Hepatocyte (in vitro differentiated cells): Measurements from ENCODE around the gene WSCD2. TPM values are rescaled to one million over a fixed set of nuclear protein-coding genes. Genes with fewer than 3 reads are reported as not detected.

ENCODE experiments used
- DNase-seq: peaks from one replicate; pipeline ENCODE4 v3.0.0-alpha.2; 2016; ENCODE audit warnings: low spot score
- H2AFZ ChIP-seq: fragments of 200-600 bp; sonication (generic); 2 replicates; pipeline ENCODE4 v1.6.0; 2016; ENCODE audit warnings: antibody characterized with exemption, mild to moderate bottlenecking
- H3K27ac ChIP-seq: fragments of 200-600 bp; sonication (generic); 2 replicates; pipeline ENCODE4 v1.5.1; 2016; ENCODE audit warnings: mild to moderate bottlenecking
- H3K27me3 ChIP-seq: fragments of 200-600 bp; sonication (generic); 2 replicates; pipeline ENCODE4 v1.6.1; 2016
- H3K36me3 ChIP-seq: fragments of 200-600 bp; sonication (generic); replicated peaks from 2 replicates; pipeline ENCODE4 v1.5.1; 2016; ENCODE audit warnings: low read depth; ENCODE audit not compliant: insufficient read depth
- H3K4me1 ChIP-seq: fragments of 200-600 bp; sonication (generic); 2 replicates; pipeline ENCODE4 v1.5.1; 2016; ENCODE audit warnings: mild to moderate bottlenecking, moderate library complexity; ENCODE audit not compliant: insufficient read depth
- H3K4me2 ChIP-seq: fragments of 200-600 bp; sonication (generic); 2 replicates; pipeline ENCODE4 v1.6.0; 2016
- H3K4me3 ChIP-seq: fragments of 200-600 bp; sonication (generic); 2 replicates; pipeline ENCODE4 v1.5.1; 2016; ENCODE audit warnings: mild to moderate bottlenecking
- H3K79me2 ChIP-seq: fragments of 200-600 bp; sonication (generic); 2 replicates; pipeline ENCODE4 v1.6.0; 2017; ENCODE audit warnings: mild to moderate bottlenecking
- H3K9me2 ChIP-seq: fragments of 200-600 bp; sonication (generic); replicated peaks from 2 replicates; pipeline ENCODE4 v1.6.0; 2017; ENCODE audit warnings: mild to moderate bottlenecking; ENCODE audit not compliant: insufficient read depth
- H3K9me3 ChIP-seq: fragments of 200-600 bp; sonication (generic); 2 replicates; pipeline ENCODE4 v1.5.1; 2016; ENCODE audit warnings: low read depth, mild to moderate bottlenecking
- H4K20me1 ChIP-seq: fragments of 200-600 bp; sonication (generic); 2 replicates; pipeline ENCODE4 v1.6.0; 2016; ENCODE audit warnings: mild to moderate bottlenecking; ENCODE audit not compliant: insufficient read depth, poor library complexity, severe bottlenecking
- CTCF ChIP-seq: fragments of 200-600 bp; sonication (generic); IDR thresholded peaks from 2 replicates; pipeline ENCODE4 v1.5.1; 2016; ENCODE audit warnings: antibody characterized with exemption, mild to moderate bottlenecking; ENCODE audit not compliant: poor library complexity
- EZH2 ChIP-seq: fragments of 200-600 bp; sonication (generic); IDR thresholded peaks from 2 replicates; pipeline ENCODE4 v1.6.1; 2016; ENCODE audit warnings: antibody characterized with exemption, mild to moderate bottlenecking, borderline replicate concordance
- EZH2phosphoT487 ChIP-seq: fragments of 200-600 bp; sonication (generic); IDR thresholded peaks from one replicate; pipeline ENCODE4 v1.6.1; 2018; ENCODE audit warnings: antibody characterized with exemption, mild to moderate bottlenecking, low read depth, moderate library complexity; ENCODE audit not compliant: unreplicated experiment, severe bottlenecking
- WGBS: methylation state at CpG from one replicate; pipeline ENCODE4 v1.1.6; 2016; ENCODE audit warnings: low lambda C conversion rate; ENCODE audit errors: missing lambda C conversion rate; 5-methylcytosine and 5-hydroxymethylcytosine counted together
- polyA plus RNA-seq: library from polyadenylated mRNA; unstranded; fragments of >200 nt; fragmentation: Nextera tagmentation; extraction: Ambion mirVana; gene quantifications from 2 replicates; pipeline ENCODE4 v1.2.1, GENCODE V29; 2016
- total RNA-seq: library from RNA; depleted of rRNA; stranded (reverse); fragments of >200 nt; gene quantifications from 2 replicates; pipeline ENCODE4 v1.2.3, GENCODE V29; 2014

WSCD2 gene
- total and polyA plus RNA-seq, 2 experiments from 2014 or later: 4.2 to 4.3 TPM

GRCh38 chr12:108236366-108236765 is 107.3 kb downstream of the WSCD2 start:
- TF ChIP-seq EZH2phosphoT487 (no peak), CTCF (no peak), EZH2 (no peak)
- Histone ChIP-seq H3K79me2 (no peaks in the 10 kb centered on the region), H3K4me3 (no peak overlapping the region), H3K9me3 (no peaks in the 10 kb centered on the region), H4K20me1 (no peaks in the 10 kb centered on the region), H3K36me3 (no peaks in the 10 kb centered on the region), H3K4me1 (no peaks in the 10 kb centered on the region), H3K4me2 (no peak overlapping the region), H3K27ac (no peak overlapping the region), H3K27me3 (peaks cover 19% of the 10 kb centered on the region), H2AFZ (no peak overlapping the region), H3K9me2 (no peaks in the 10 kb centered on the region)
- no peak for DNase-seq
- WGBS: 100% methylated on average over 1 of the region's 1 CpG

- DNase-seq: no peak
- Histone ChIP-seq H3K9me2 (no peaks in the 10 kb centered on the region), H3K4me3 (no peak overlapping the region), H3K36me3 (no peaks in the 10 kb centered on the region), H3K4me2 (no peak overlapping the region), H3K27ac (no peak overlapping the region), H3K9me3 (no peaks in the 10 kb centered on the region), H3K4me1 (no peaks in the 10 kb centered on the region), H2AFZ (no peak overlapping the region), H4K20me1 (no peaks in the 10 kb centered on the region), H3K79me2 (no peaks in the 10 kb centered on the region), H3K27me3 (peaks cover 19% of the 10 kb centered on the region)
- 76% methylated on average over 3 of the region's 3 CpGs for WGBS
- TF ChIP-seq EZH2phosphoT487 (no peak), EZH2 (no peak), CTCF (no peak)
Observed at GRCh38 chr12:108237272-108237671, 108.2 kb downstream of the WSCD2 start.

GRCh38 chr12:108238474-108238873 is 109.4 kb downstream of the WSCD2 start:
- no peak for DNase-seq
- no peaks in the 10 kb centered on the region for H3K4me1 ChIP-seq
- H3K9me2 ChIP-seq: no peaks in the 10 kb centered on the region
- no peaks in the 10 kb centered on the region for H3K79me2 ChIP-seq
- 88% methylated on average over 3 of the region's 3 CpGs for WGBS
- H3K27me3 ChIP-seq: peaks cover 19% of the 10 kb centered on the region
- no peaks in the 10 kb centered on the region for H4K20me1 ChIP-seq
- no peak overlapping the region for H3K4me2 ChIP-seq
- H3K9me3 ChIP-seq: no peaks in the 10 kb centered on the region
- no peak overlapping the region for H3K27ac ChIP-seq
- no peak overlapping the region for H2AFZ ChIP-seq
- TF ChIP-seq EZH2phosphoT487 (no peak), CTCF (no peak), EZH2 (no peak)
- no peak overlapping the region for H3K4me3 ChIP-seq
- H3K36me3 ChIP-seq: no peaks in the 10 kb centered on the region

GRCh38 chr12:108239378-108239777 is 110.3 kb downstream of the WSCD2 start:
- TF ChIP-seq CTCF (no peak), EZH2 (no peak), EZH2phosphoT487 (no peak)
- Histone ChIP-seq H3K4me2 (no peak overlapping the region), H4K20me1 (no peaks in the 10 kb centered on the region), H3K9me2 (no peaks in the 10 kb centered on the region), H3K79me2 (no peaks in the 10 kb centered on the region), H3K4me3 (no peak overlapping the region), H2AFZ (no peak overlapping the region), H3K27ac (no peak overlapping the region), H3K27me3 (peaks cover 19% of the 10 kb centered on the region), H3K36me3 (no peaks in the 10 kb centered on the region), H3K9me3 (no peaks in the 10 kb centered on the region), H3K4me1 (no peaks in the 10 kb centered on the region)
- DNase-seq: no peak
- WGBS: 96% methylated on average over 2 of the region's 2 CpGs
